AG09309 (cell line): Measurements from ENCODE around the gene AFAP1L2.

Experiments used
- DNase-seq: peaks from one replicate; pipeline ENCODE4 v3.0.0-alpha.2; 2010; ENCODE audit warnings: low read depth
- H3K4me3 ChIP-seq: 2 replicates; pipeline ENCODE4 v1.5.1; 2011; ENCODE audit warnings: mild to moderate bottlenecking, low read depth, low read length, moderate library complexity; ENCODE audit not compliant: control insufficient read depth
- TF ChIP-seq, protein P1 (sequence below): IDR thresholded peaks from 2 replicates; pipeline ENCODE4 v1.5.1; 2011; ENCODE audit warnings: mild to moderate bottlenecking, low read depth, low read length, inconsistent platforms; ENCODE audit not compliant: insufficient read depth, control insufficient read depth; ENCODE audit errors: missing control alignments

The AFAP1L2 gene

DNA sequence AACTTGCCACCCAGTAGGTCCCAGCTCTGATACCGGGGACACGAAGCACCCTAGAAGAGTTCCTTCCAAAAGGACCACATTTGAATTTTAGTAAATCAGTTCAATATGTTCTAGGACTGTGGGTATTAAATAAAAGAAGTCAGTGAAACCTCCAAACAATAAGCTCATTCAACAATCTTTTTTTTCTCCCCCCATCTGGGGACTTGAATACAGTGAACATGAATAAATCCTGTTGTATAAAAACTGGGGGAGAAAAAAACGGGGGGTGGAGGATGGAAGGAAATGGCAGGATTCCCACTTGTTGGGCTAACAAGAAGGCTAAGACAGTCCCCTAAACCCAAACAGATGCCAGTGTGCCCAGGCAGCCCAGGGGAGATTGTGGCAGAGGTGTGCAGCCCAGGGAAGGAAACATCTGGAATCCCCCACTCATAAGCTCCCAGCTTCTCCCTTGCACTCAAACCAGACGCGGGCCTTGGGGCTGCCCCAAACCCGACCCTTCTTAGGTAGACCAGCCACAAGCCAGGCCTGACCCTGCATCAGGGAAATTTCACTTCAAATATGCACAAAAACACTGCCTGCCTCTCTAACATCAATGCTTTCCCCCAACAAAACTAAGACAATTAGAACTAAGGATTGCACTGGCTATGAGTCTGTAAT, 8.8 kb downstream of the AFAP1L2 start:
- TF ChIP-seq, protein P1, sequence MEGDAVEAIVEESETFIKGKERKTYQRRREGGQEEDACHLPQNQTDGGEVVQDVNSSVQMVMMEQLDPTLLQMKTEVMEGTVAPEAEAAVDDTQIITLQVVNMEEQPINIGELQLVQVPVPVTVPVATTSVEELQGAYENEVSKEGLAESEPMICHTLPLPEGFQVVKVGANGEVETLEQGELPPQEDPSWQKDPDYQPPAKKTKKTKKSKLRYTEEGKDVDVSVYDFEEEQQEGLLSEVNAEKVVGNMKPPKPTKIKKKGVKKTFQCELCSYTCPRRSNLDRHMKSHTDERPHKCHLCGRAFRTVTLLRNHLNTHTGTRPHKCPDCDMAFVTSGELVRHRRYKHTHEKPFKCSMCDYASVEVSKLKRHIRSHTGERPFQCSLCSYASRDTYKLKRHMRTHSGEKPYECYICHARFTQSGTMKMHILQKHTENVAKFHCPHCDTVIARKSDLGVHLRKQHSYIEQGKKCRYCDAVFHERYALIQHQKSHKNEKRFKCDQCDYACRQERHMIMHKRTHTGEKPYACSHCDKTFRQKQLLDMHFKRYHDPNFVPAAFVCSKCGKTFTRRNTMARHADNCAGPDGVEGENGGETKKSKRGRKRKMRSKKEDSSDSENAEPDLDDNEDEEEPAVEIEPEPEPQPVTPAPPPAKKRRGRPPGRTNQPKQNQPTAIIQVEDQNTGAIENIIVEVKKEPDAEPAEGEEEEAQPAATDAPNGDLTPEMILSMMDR: no peak
- H3K4me3 ChIP-seq: no peak overlapping the region
- no peak for DNase-seq

DNA sequence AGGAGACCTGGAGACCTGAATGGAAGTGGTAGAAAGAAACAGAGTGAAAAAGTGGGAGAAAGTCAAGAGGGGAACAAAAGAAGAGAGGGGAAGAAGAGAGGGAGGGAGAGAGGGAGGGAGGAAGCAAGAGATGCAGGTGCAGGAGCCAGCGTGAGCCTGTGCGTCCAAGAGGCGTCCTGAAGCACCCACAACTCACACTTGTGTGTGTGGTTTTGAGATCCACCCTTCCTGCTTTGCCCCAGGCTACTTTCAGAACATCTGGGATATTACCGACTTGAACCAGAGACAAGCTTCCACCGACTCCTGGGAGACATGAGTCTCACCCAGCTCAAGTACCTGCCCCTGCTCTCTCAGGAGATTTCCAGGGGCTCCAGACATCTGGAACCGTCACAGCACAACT, 9.8 kb downstream of the AFAP1L2 start:
- TF ChIP-seq, protein P1: no peak
- H3K4me3 ChIP-seq: no peak overlapping the region
- no peak for DNase-seq

DNA sequence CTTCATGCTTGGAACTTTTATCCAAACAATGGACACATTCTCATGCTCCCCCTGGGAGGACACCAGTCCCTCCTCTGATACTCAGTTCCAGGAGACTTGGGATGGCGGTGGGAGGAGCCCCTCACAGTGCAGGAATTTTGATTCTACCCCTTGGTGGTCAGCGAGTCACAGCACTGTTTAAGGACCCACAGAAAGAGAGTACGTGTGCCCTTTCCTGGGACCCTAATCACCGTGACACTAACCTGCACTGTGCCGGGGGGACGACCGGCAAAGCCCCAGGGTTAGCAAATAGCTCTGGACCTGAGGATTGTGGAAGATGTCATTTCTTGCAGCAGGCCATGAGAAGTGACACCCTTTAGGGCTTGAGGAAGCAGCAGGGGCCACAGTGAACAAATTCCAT, 10.4 kb downstream of the AFAP1L2 start:
- TF ChIP-seq, protein P1: no peak
- no peak overlapping the region for H3K4me3 ChIP-seq
- DNase-seq: no peak

DNA sequence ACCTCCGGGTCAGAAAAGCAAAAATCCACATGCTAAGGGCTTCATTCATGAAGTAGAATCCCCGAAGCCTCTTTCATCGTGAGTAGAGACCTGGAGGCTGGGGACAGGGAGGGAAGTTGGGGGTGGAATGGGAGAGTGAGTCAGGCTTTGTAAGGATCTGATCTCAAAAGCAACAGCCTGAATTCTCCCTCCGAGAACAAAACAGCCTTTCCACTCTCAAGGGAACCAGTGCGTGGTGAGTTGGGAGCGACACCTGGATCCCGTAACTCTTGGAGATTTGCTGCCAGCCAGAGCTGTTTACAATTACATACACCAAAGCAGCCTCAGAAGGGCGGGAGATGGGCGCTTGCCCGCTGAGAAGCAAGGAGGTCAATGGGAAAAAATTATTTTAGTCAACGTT, 10.8 kb downstream of the AFAP1L2 start:
- TF ChIP-seq, protein P1: no peak
- DNase-seq: no peak
- H3K4me3 ChIP-seq: no peak overlapping the region

DNA sequence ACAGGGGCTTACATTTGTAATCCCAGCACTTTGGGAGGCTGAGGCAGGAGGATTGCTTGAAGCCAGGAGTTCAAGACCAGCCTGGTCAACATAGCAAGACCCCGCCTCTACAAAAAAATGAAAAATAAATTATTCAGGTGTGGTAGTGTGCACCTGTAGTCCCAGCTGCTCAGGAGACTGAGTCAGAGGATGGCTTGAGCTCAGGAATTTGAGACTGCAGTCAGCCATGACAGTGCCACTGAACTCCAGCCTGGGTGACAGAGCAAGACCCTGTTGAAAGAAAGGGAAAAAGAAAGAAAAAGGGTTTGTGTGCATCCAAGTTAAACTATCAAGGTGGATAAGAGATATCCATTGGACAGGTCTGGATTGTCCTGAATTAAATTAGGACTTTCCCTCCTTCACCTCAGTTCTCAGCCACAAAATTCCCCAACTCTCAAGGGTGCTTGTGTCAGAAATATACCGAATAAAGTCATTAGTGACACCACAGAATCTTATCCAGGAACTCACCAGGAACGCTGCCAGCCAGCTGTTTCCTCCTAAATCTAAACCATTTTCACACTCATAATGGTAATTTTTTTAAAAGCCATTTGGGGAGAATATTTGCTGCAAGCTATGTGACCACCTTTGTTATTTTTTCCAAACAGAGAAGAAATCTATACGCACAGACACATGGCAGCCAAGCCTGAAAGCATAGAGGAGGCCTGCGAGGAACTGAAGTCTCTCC, 12.0 kb downstream of the AFAP1L2 start:
- TF ChIP-seq, protein P1: no peak
- DNase-seq: no peak
- H3K4me3 ChIP-seq: no peak overlapping the region

DNA sequence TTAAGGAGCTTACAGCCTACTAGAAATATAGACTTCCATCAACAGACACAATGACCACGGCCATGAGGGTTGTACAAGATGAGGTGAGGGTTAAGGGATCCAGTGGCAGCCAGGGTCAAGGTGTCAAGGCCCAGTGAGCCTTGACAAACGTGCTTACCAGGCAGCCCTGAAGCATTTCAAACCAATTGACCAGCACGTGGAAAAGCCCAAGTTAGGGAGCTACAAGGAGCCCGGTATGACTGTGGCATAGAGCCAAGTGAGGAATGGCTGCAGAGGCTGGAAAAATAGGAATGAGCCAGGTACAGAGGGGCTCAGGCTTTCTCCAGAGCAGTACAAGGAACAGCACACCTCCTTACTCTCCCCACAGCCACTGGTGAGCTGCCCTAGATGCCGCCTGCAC, 12.7 kb downstream of the AFAP1L2 start:
- no peak overlapping the region for H3K4me3 ChIP-seq
- TF ChIP-seq, protein P1: no peak
- DNase-seq: no peak

DNA sequence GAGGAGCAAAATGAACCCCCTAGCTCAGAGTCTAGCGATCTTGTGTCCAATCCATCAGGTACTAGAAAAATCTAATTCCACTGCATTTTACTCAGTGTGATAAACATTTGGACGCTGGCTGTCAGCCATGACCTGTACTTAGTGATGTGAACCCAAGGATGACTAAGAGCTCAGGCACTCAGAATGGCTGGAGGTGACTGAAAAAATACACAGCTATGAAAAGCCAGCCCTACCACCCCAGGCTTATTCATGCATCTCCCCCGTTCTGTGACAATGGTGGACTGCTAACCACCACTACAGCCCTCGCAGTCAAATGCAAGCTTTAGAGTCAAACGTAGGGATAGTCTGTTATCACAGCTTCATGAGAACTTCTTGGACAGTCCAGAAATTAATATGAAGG, 14.9 kb downstream of the AFAP1L2 start:
- DNase-seq: no peak
- H3K4me3 ChIP-seq: no peak overlapping the region
- TF ChIP-seq, protein P1: no peak
